ENCODE results near the gene FAM193A.

- TF ChIP-seq TAF1 (IDR thresholded peaks at IDR 0.05; ENCODE audit: borderline replicate concordance, insufficient read depth, low read length) = no peak
- no peak for TF ChIP-seq SIN3A (IDR thresholded peaks at IDR 0.05; ENCODE audit: borderline replicate concordance, insufficient read depth, low read length)
These were observed 166.3 kb downstream of the FAM193A start for GRCh38 chr4:2702770-2703169.
